Measurements from ENCODE around the gene KCNJ14. TPM values are rescaled to one million over a fixed set of nuclear protein-coding genes. Genes with fewer than 3 reads are reported as not detected.

Gene KCNJ14
- total RNA-seq, 6 experiments from 2014 or later: 0.22 to 0.44 (median 0.31) TPM

GRCh38 chr19:48417421-48417820, 38.0 kb upstream of the KCNJ14 start:
- TF ChIP-seq CTCF (IDR thresholded peaks at IDR 0.05): no peak
- no peak for TF ChIP-seq POLR2A (IDR thresholded peaks at IDR 0.05)
- Histone ChIP-seq H3K4me3 (no peak overlapping the region), H3K27ac (no peak overlapping the region), H3K9me3 (no peaks in the 10 kb centered on the region), H3K27me3 (no peaks in the 10 kb centered on the region), H3K36me3 (no peaks in the 10 kb centered on the region), H3K4me1 (no peaks in the 10 kb centered on the region)
- intact Hi-C loops (cut with DNase I): no loop called here
- DNase-seq (no peak), ATAC-seq (no peak)
- no CpG with 5 or more reads among the region's 7 CpGs for WGBS (ENCODE audit: insufficient coverage, low coverage, low lambda C conversion rate, missing lambda C conversion rate)

GRCh38 chr19:48418317-48419064, 36.9 kb upstream of the KCNJ14 start:
- TF ChIP-seq POLR2A (IDR thresholded peaks at IDR 0.05) (no peak), CTCF (IDR thresholded peaks at IDR 0.05) (no peak)
- intact Hi-C loops (cut with DNase I): no loop called here
- DNase-seq (no peak), ATAC-seq (no peak)
- H3K4me1 ChIP-seq: no peaks in the 10 kb centered on the region
- no peaks in the 10 kb centered on the region for H3K27me3 ChIP-seq
- H3K9me3 ChIP-seq: no peaks in the 10 kb centered on the region
- no peak overlapping the region for H3K4me3 ChIP-seq
- H3K27ac ChIP-seq: no peak overlapping the region
- no peaks in the 10 kb centered on the region for H3K36me3 ChIP-seq
- WGBS (ENCODE audit: insufficient coverage, low coverage, low lambda C conversion rate, missing lambda C conversion rate): 65% methylated on average over 4 of the region's 6 CpGs

- peak in 3 of 4 donors; percentile 24 to 45 (median 29) for ATAC-seq
- 50% methylated on average over 10 of the region's 31 CpGs for WGBS (ENCODE audit: insufficient coverage, low coverage, low lambda C conversion rate, missing lambda C conversion rate)
- intact Hi-C loops (cut with DNase I): no loop called here
- Histone ChIP-seq H3K4me3 (no peak overlapping the region), H3K27me3 (no peaks in the 10 kb centered on the region), H3K4me1 (no peaks in the 10 kb centered on the region), H3K27ac (no peak overlapping the region), H3K9me3 (no peaks in the 10 kb centered on the region), H3K36me3 (no peaks in the 10 kb centered on the region)
- DNase-seq: peak in 1 of 3 donors; percentile 58
- TF ChIP-seq CTCF (IDR thresholded peaks at IDR 0.05) (no peak), POLR2A (IDR thresholded peaks at IDR 0.05) (no peak)
Measured at GRCh38 chr19:48419158-48419920, 36.0 kb upstream of the KCNJ14 start.

- ATAC-seq (no peak), DNase-seq (no peak)
- WGBS (ENCODE audit: insufficient coverage, low coverage, low lambda C conversion rate, missing lambda C conversion rate): 24% methylated on average over 3 of the region's 16 CpGs
- H3K4me3 ChIP-seq: no peak overlapping the region
- H3K27ac ChIP-seq: no peak overlapping the region
- no peaks in the 10 kb centered on the region for H3K36me3 ChIP-seq
- H3K9me3 ChIP-seq: no peaks in the 10 kb centered on the region
- H3K27me3 ChIP-seq: no peaks in the 10 kb centered on the region
- intact Hi-C loops (cut with DNase I): no loop called here
- H3K4me1 ChIP-seq: no peaks in the 10 kb centered on the region
- TF ChIP-seq CTCF (IDR thresholded peaks at IDR 0.05): no peak
- TF ChIP-seq POLR2A (IDR thresholded peaks at IDR 0.05): no peak
Measured at GRCh38 chr19:48421548-48421947, 33.8 kb upstream of the KCNJ14 start.
